Body of pancreas (tissue), 4 donors: Measurements from ENCODE around the gene RNASEH2B. TPM values are rescaled to one million over a fixed set of nuclear protein-coding genes. Genes with fewer than 3 reads are reported as not detected.

Source experiments
- ATAC-seq: fragments of 150-250 bp; one replicate; pipeline ENCODE4 v1.9.1; 2016
- DNase-seq, 4 donors: peaks; one replicate each; pipeline ENCODE4 v3.0.0-alpha.2; 2019
- H3K27ac ChIP-seq, 4 donors: fragments of 200-600 bp; sonication (generic); 1 replicate in 3 of 4; 2 replicates in 1 of 4; pipeline versions ENCODE4 v1.5.1 to v1.6.1; 2016 to 2019; ENCODE audit warnings: mild to moderate bottlenecking in 1 of 4, mixed read lengths in 1 of 4, moderate library complexity in 1 of 4
- H3K27me3 ChIP-seq, 2 donors: fragments of 200-600 bp; sonication (generic); one replicate each; pipeline ENCODE4 v1.6.0; 2016; ENCODE audit warnings: mild to moderate bottlenecking in 1 of 2
- H3K36me3 ChIP-seq, 2 donors: fragments of 200-600 bp; sonication (generic); replicated peaks in 1 of 2; 2 replicates each; pipeline ENCODE4 v1.5.1; 2016; ENCODE audit warnings: low read depth in 2 of 2; ENCODE audit not compliant: insufficient read depth in 1 of 2
- H3K4me1 ChIP-seq: fragments of 200-600 bp; sonication (generic); one replicate; pipeline ENCODE4 v1.6.0; 2016
- H3K4me3 ChIP-seq, 2 donors: fragments of 200-600 bp; sonication (generic); 1 replicate in 1 of 2; 2 replicates in 1 of 2; pipeline ENCODE4 v1.5.1; 2016 to 2019
- H3K9me3 ChIP-seq, 3 donors: fragments of 200-600 bp; sonication (generic); 1 replicate in 2 of 3; 2 replicates in 1 of 3; pipeline ENCODE4 v1.5.1; 2016
- POLR2A ChIP-seq, 3 donors: fragments of 450-650 bp; IDR thresholded peaks; one replicate each; pipeline ENCODE4 v1.6.1; 2016; ENCODE audit warnings: antibody characterized with exemption in 3 of 3, mild to moderate bottlenecking in 2 of 3
- WGBS, 2 donors: methylation state at CpG; one replicate each; pipeline ENCODE4 v1.1.5; 2017; 5-methylcytosine and 5-hydroxymethylcytosine counted together
- intact Hi-C: fragments of 100-400 bp; cut with DNase I; formaldehyde crosslinking; loops from one replicate; pipeline ENCODE4 v1.15.1; 2023
- total RNA-seq, 2 donors: library from RNA; depleted of rRNA; stranded (reverse); fragments of >200 nt; gene quantifications; one replicate each; pipeline ENCODE4 v1.1.0, GENCODE V29; 2016
- TF ChIP-seq, protein P1 (sequence below), 7 experiments: fragments of 450-650 bp in 4 of 7; fragments of 200-600 bp in 3 of 7; sonication (generic) in 3 of 7; IDR thresholded peaks; one replicate each; pipeline ENCODE4 v1.5.1; 2016 to 2019; ENCODE audit warnings: antibody characterized with exemption in 7 of 7

The RNASEH2B gene
- total RNA-seq, 2 donors from 2014 or later: 17.1 to 34.2 TPM

DNA sequence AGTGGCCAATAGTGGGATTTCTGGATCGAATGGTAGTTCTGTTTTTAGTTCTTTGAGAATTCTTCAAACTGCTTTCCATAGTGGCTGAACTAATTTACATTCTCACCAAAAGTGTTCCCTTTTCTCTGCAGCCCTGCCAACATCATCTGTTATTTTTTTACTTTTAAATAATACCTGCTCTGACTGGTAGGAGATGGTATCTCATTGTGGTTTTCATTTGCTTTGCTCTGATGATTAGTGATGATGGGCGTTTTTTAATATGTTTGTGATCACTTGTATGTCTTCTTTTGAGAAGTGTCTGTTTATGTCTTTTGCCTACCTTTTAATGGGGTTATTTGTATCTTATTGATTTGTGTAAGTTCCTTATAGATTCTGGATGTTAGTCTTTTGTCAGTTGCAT is 48.0 kb downstream of the RNASEH2B start:
- no peak for ATAC-seq
- WGBS, 2 donors: 78 to 82% methylated on average over 2 of the region's 2 CpGs

DNA sequence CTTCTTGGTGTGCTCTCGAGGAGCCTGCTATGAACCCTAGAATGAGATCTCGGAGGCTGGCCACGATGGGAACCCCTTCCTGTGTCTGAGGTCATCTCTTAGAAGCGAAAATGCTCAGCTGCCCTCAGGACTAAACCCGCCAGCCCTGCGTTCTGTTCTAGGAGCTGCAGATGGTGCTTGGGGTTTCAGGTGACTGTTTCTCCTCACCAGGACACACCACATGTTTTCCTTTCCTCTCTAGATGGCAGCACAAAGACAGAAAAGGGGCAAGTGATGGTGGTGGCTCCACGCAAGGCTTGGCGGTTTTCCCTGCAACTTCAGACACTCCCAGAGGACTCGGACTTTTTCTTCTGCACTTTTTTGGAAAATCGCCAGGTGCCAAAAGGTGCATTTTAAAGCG is 60.1 kb downstream of the RNASEH2B start:
- H3K9me3 ChIP-seq: no peaks in the 10 kb centered on the region
- no peak for DNase-seq
- H3K4me1 ChIP-seq: no peaks in the 10 kb centered on the region
- H3K27me3 ChIP-seq: no peaks in the 10 kb centered on the region
- TF ChIP-seq, protein P1, sequence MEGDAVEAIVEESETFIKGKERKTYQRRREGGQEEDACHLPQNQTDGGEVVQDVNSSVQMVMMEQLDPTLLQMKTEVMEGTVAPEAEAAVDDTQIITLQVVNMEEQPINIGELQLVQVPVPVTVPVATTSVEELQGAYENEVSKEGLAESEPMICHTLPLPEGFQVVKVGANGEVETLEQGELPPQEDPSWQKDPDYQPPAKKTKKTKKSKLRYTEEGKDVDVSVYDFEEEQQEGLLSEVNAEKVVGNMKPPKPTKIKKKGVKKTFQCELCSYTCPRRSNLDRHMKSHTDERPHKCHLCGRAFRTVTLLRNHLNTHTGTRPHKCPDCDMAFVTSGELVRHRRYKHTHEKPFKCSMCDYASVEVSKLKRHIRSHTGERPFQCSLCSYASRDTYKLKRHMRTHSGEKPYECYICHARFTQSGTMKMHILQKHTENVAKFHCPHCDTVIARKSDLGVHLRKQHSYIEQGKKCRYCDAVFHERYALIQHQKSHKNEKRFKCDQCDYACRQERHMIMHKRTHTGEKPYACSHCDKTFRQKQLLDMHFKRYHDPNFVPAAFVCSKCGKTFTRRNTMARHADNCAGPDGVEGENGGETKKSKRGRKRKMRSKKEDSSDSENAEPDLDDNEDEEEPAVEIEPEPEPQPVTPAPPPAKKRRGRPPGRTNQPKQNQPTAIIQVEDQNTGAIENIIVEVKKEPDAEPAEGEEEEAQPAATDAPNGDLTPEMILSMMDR (IDR thresholded peaks at IDR 0.05): no peak
- TF ChIP-seq POLR2A (IDR thresholded peaks at IDR 0.05): no peak
- H3K36me3 ChIP-seq: no peaks in the 10 kb centered on the region
- no peak overlapping the region for H3K4me3 ChIP-seq
- H3K27ac ChIP-seq: no peak overlapping the region
- WGBS, 2 donors: 73 to 79% methylated on average over 11 of the region's 11 CpGs
- ATAC-seq: no peak
- intact Hi-C loops: no loop called here

More for the DNA sequence above, 48.0 kb downstream of the RNASEH2B start:
- Histone ChIP-seq H3K27me3 (no peaks in the 10 kb centered on the region), H3K4me1 (no peaks in the 10 kb centered on the region), H3K9me3 (no peaks in the 10 kb centered on the region), H3K27ac (no peak overlapping the region), H3K36me3 (no peaks in the 10 kb centered on the region), H3K4me3 (no peak overlapping the region)
- intact Hi-C loops: no loop called here
- no peak for TF ChIP-seq POLR2A (IDR thresholded peaks at IDR 0.05)
- TF ChIP-seq, protein P1 (IDR thresholded peaks at IDR 0.05): no peak
- DNase-seq: no peak

DNA sequence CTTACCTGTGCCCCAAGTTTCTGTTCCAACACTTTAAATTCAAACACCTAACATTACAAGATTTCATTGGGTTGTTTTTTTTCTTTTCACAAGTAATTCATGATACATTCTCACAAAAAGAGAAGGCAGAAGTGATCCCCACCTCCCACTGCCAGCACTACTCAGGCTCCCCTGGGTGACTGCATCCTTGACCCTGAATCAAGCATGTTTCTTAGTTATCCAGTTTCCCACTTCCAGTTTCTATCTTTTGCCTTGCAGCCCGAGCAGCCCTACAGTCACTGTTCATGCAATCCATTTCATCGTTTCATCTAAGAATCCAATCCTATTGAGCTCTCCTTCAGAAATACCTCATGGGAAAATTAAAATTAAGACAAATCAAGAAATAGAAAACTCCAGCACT is 61.4 kb downstream of the RNASEH2B start:
- Histone ChIP-seq H3K27ac (no peak overlapping the region), H3K4me3 (no peak overlapping the region), H3K27me3 (no peaks in the 10 kb centered on the region), H3K36me3 (no peaks in the 10 kb centered on the region), H3K4me1 (no peaks in the 10 kb centered on the region), H3K9me3 (no peaks in the 10 kb centered on the region)
- no peak for ATAC-seq
- no peak for DNase-seq
- TF ChIP-seq POLR2A (IDR thresholded peaks at IDR 0.05): no peak
- TF ChIP-seq, protein P1 (IDR thresholded peaks at IDR 0.05): no peak
- 92 to 98% methylated on average over 2 of the region's 2 CpGs for WGBS, 2 donors
- intact Hi-C loops: no loop called here

DNA sequence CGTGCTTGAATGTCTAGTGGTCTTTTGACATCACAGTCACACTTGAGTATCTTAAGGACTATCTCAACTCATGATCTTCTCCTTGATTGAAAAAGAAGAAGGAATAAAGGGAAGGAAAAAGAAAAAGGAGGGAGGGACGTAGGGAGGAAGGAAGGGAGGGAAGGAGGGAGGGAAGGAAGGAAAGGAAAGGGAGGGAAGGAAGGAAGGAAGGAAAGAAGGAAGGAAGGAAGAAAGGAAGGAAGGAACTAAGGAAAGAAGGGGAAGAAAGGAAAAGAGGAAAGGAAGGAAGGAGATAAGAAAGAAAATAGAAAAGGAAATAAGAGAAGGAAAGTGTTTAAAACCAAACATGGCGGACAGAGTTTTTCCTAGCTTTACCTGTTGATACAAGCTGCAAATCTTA is 64.7 kb downstream of the RNASEH2B start:
- DNase-seq: no peak
- Histone ChIP-seq H3K4me1 (no peaks in the 10 kb centered on the region), H3K27me3 (no peaks in the 10 kb centered on the region), H3K36me3 (no peaks in the 10 kb centered on the region), H3K27ac (no peak overlapping the region), H3K9me3 (no peaks in the 10 kb centered on the region), H3K4me3 (no peak overlapping the region)
- intact Hi-C loops: no loop called here
- no peak for TF ChIP-seq POLR2A (IDR thresholded peaks at IDR 0.05)
- TF ChIP-seq, protein P1 (IDR thresholded peaks at IDR 0.05): no peak
- no peak for ATAC-seq
- 75 to 90% methylated on average over 3 of the region's 3 CpGs for WGBS, 2 donors

DNA sequence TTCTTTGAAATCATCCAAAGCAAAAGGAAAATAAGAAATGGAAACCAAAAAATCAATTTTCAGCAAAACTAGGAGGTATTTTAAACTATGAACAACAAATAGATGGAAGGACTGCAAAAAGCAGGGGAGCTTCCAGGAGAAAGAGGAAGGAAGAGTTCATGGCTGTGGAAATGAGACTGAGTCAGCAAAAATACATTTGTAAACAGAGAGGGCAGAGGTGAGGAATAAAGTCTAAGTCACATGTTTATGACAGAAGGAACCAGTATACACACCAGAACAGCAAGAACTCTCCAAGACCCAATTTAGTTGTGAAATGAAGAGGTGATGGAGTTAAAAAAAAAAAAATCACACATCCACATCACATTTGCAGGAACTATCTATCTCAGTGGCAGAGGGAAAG is 69.6 kb downstream of the RNASEH2B start:
- H3K4me3 ChIP-seq: no peak overlapping the region
- ATAC-seq: no peak
- no peaks in the 10 kb centered on the region for H3K9me3 ChIP-seq
- no peak overlapping the region for H3K27ac ChIP-seq
- no peaks in the 10 kb centered on the region for H3K4me1 ChIP-seq
- no peak for DNase-seq
- no peaks in the 10 kb centered on the region for H3K36me3 ChIP-seq
- intact Hi-C loops: no loop called here
- no peaks in the 10 kb centered on the region for H3K27me3 ChIP-seq
- TF ChIP-seq, protein P1 (IDR thresholded peaks at IDR 0.05): no peak
- TF ChIP-seq POLR2A (IDR thresholded peaks at IDR 0.05): no peak
